ENCODE measurements around the gene SRP68.
"Not testable (repeated sequence)": the region's sequence is repeated elsewhere in the genome, so short reads cannot be mapped to it uniquely, and the experiment has no call there.

The SRP68 gene

GRCh38 chr17:76063875-76064546 lies 8.3 kb downstream of the SRP68 start:
- H3K36me3 ChIP-seq (ENCODE audit: insufficient read depth, low read length): peaks cover 77% of the 10 kb centered on the region
- TF ChIP-seq EZH2 (IDR thresholded peaks at IDR 0.05; ENCODE audit: borderline replicate concordance, low read length): no peak
- TF ChIP-seq CTCF (IDR thresholded peaks at IDR 0.05; ENCODE audit: low read length): no peak
- H3K9me3 ChIP-seq (ENCODE audit: low read length): no peaks in the 10 kb centered on the region
- H3K4me1 ChIP-seq (ENCODE audit: insufficient read depth, low read length, severe bottlenecking): peaks cover 14% of the 10 kb centered on the region
- peak overlapping the region; percentile 44; the same call in 1 of the 2 replicates for H3K4me2 ChIP-seq (ENCODE audit: low read length)
- H3K4me3 ChIP-seq (ENCODE audit: low read depth, low read length, poor library complexity, severe bottlenecking): no peak overlapping the region
- no peaks in the 10 kb centered on the region for H3K9me2 ChIP-seq (ENCODE audit: low read depth, low read length)
- H2AFZ ChIP-seq (ENCODE audit: low read length): no peak overlapping the region
- no peaks in the 10 kb centered on the region for H3K27me3 ChIP-seq (ENCODE audit: insufficient read depth, low read length)
- H3K79me2 ChIP-seq (ENCODE audit: insufficient read depth, low read length): no peaks in the 10 kb centered on the region
- H3F3A ChIP-seq (ENCODE audit: insufficient read depth, low read length): no peaks in the 10 kb centered on the region
- peak overlapping the region; percentile 25; the same call in 1 of the 2 replicates for H3K9ac ChIP-seq (ENCODE audit: low read length)
- peak overlapping the region; percentile 58 for H3K27ac ChIP-seq (ENCODE audit: low read depth, low read length, poor library complexity, severe bottlenecking)
- H4K20me1 ChIP-seq (ENCODE audit: insufficient read depth, low read length): no peaks in the 10 kb centered on the region

DNA sequence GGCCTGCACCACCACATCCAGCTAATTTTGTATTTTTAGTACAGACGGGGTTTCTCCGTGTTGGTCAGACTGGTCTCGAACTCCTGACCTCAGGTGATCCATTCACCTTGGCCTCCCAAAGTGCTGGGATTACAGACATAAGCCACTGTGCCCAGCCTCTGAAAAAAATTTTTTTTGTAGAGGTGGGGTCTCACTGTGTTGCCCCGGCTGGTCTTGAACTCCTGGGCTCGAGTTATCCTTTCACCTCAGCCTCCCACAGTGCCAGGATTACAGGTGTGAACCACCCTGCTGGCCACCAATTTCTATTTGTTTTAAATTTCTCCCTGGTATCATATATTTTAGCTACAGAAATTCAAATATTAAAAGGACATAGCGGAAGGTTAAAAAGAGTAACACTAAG lies 14.1 kb downstream of the SRP68 start:
- not testable (repeated sequence) for H3K27ac ChIP-seq (ENCODE audit: low read depth, low read length, poor library complexity, severe bottlenecking); H3K9ac ChIP-seq (ENCODE audit: low read length); H2AFZ ChIP-seq (ENCODE audit: low read length); H3K4me1 ChIP-seq (ENCODE audit: insufficient read depth, low read length, severe bottlenecking); H3K4me2 ChIP-seq (ENCODE audit: low read length); H3K27me3 ChIP-seq (ENCODE audit: insufficient read depth, low read length); H3K9me2 ChIP-seq (ENCODE audit: low read depth, low read length); H4K20me1 ChIP-seq (ENCODE audit: insufficient read depth, low read length); H3K4me3 ChIP-seq (ENCODE audit: low read depth, low read length, poor library complexity, severe bottlenecking); H3K9me3 ChIP-seq (ENCODE audit: low read length); H3F3A ChIP-seq (ENCODE audit: insufficient read depth, low read length); H3K79me2 ChIP-seq (ENCODE audit: insufficient read depth, low read length)
- H3K36me3 ChIP-seq (ENCODE audit: insufficient read depth, low read length): peaks cover 80% of the 10 kb centered on the region

GRCh38 chr17:76056882-76057281 lies 15.4 kb downstream of the SRP68 start:
- Histone ChIP-seq H3K27ac (ENCODE audit: low read depth, low read length, poor library complexity, severe bottlenecking) (no peak overlapping the region), H4K20me1 (ENCODE audit: insufficient read depth, low read length) (no peaks in the 10 kb centered on the region), H3K79me2 (ENCODE audit: insufficient read depth, low read length) (no peaks in the 10 kb centered on the region), H3K36me3 (ENCODE audit: insufficient read depth, low read length) (peaks cover 76% of the 10 kb centered on the region), H3K9ac (ENCODE audit: low read length) (no peak overlapping the region), H2AFZ (ENCODE audit: low read length) (no peak overlapping the region), H3K9me2 (ENCODE audit: low read depth, low read length) (no peaks in the 10 kb centered on the region), H3K4me1 (ENCODE audit: insufficient read depth, low read length, severe bottlenecking) (no peaks in the 10 kb centered on the region), H3K9me3 (ENCODE audit: low read length) (no peaks in the 10 kb centered on the region), H3K4me2 (ENCODE audit: low read length) (no peak overlapping the region), H3F3A (ENCODE audit: insufficient read depth, low read length) (no peaks in the 10 kb centered on the region), H3K4me3 (ENCODE audit: low read depth, low read length, poor library complexity, severe bottlenecking) (no peak overlapping the region), H3K27me3 (ENCODE audit: insufficient read depth, low read length) (no peaks in the 10 kb centered on the region)
- 0 out of 2 replicates have a peak, but pooled peaks have one; percentile 6 for TF ChIP-seq CTCF (IDR thresholded peaks at IDR 0.05; ENCODE audit: low read length)
- TF ChIP-seq EZH2 (IDR thresholded peaks at IDR 0.05; ENCODE audit: borderline replicate concordance, low read length): no peak

GRCh38 chr17:76054112-76054476 lies 18.2 kb downstream of the SRP68 start:
- TF ChIP-seq CTCF (IDR thresholded peaks at IDR 0.05; ENCODE audit: low read length): no peak
- TF ChIP-seq EZH2 (IDR thresholded peaks at IDR 0.05; ENCODE audit: borderline replicate concordance, low read length): no peak
- no peaks in the 10 kb centered on the region for H3K79me2 ChIP-seq (ENCODE audit: insufficient read depth, low read length)
- H3K36me3 ChIP-seq (ENCODE audit: insufficient read depth, low read length): peaks cover 77% of the 10 kb centered on the region
- no peaks in the 10 kb centered on the region for H3F3A ChIP-seq (ENCODE audit: insufficient read depth, low read length)
- H3K4me1 ChIP-seq (ENCODE audit: insufficient read depth, low read length, severe bottlenecking): no peaks in the 10 kb centered on the region
- no peak overlapping the region for H3K4me3 ChIP-seq (ENCODE audit: low read depth, low read length, poor library complexity, severe bottlenecking)
- H3K27me3 ChIP-seq (ENCODE audit: insufficient read depth, low read length): no peaks in the 10 kb centered on the region
- no peaks in the 10 kb centered on the region for H3K9me2 ChIP-seq (ENCODE audit: low read depth, low read length)
- no peaks in the 10 kb centered on the region for H4K20me1 ChIP-seq (ENCODE audit: insufficient read depth, low read length)
- no peak overlapping the region for H3K9ac ChIP-seq (ENCODE audit: low read length)
- H2AFZ ChIP-seq (ENCODE audit: low read length): no peak overlapping the region
- H3K9me3 ChIP-seq (ENCODE audit: low read length): no peaks in the 10 kb centered on the region
- no peak overlapping the region for H3K4me2 ChIP-seq (ENCODE audit: low read length)
- H3K27ac ChIP-seq (ENCODE audit: low read depth, low read length, poor library complexity, severe bottlenecking): no peak overlapping the region
